ENCODE results near the gene NCKAP5. TPM values are rescaled to one million over a fixed set of nuclear protein-coding genes. Genes with fewer than 3 reads are reported as not detected.

Gene NCKAP5
- total and polyA plus RNA-seq, 7 donors = 0.03 to 1.2 (median 0.22) TPM

GRCh38 chr2:132974467-132975095 lies 593.7 kb downstream of the NCKAP5 start:
- no peaks in the 10 kb centered on the region for H3K36me3 ChIP-seq (ENCODE audit: insufficient read depth in 1 of 2, low read depth in 1 of 2)
- H3K4me3 ChIP-seq = no peak overlapping the region
- no peaks in the 10 kb centered on the region for H3K4me1 ChIP-seq
- WGBS, 3 donors = 54 to 57% (median 56%) methylated on average over 11 of the region's 11 CpGs
- DNase-seq (no peak), ATAC-seq (no peak)
- no peak overlapping the region for H3K27ac ChIP-seq
- H3K9me3 ChIP-seq = no peaks in the 10 kb centered on the region
- intact Hi-C loops (cut with DNase I) = no loop called here
- no peak for TF ChIP-seq CTCF (IDR thresholded peaks at IDR 0.05)
- no peaks in the 10 kb centered on the region for H3K27me3 ChIP-seq (ENCODE audit: insufficient read depth in 3 of 3, low read length in 2 of 3)

GRCh38 chr2:132971310-132972061 lies 596.8 kb downstream of the NCKAP5 start:
- Histone ChIP-seq H3K27ac (no peak overlapping the region), H3K36me3 (ENCODE audit: insufficient read depth in 1 of 2, low read depth in 1 of 2) (no peaks in the 10 kb centered on the region), H3K4me3 (no peak overlapping the region), H3K27me3 (ENCODE audit: insufficient read depth in 3 of 3, low read length in 2 of 3) (peaks cover 0 to 2% (median 0%) of the 10 kb centered on the region in 3 donors), H3K4me1 (no peaks in the 10 kb centered on the region), H3K9me3 (no peaks in the 10 kb centered on the region)
- no peak for ATAC-seq
- intact Hi-C loops (cut with DNase I) = no loop called here
- no peak for TF ChIP-seq CTCF (IDR thresholded peaks at IDR 0.05)
- no peak for DNase-seq
- WGBS, 3 donors = 78 to 84% (median 83%) methylated on average over 7 of the region's 7 CpGs

- 83 to 90% (median 85%) methylated on average over 4 of the region's 4 CpGs for WGBS, 3 donors
- Histone ChIP-seq H3K4me1 (no peaks in the 10 kb centered on the region), H3K4me3 (no peak overlapping the region), H3K9me3 (no peaks in the 10 kb centered on the region), H3K27me3 (ENCODE audit: insufficient read depth in 3 of 3, low read length in 2 of 3) (peaks cover 0 to 2% (median 0%) of the 10 kb centered on the region in 3 donors), H3K36me3 (ENCODE audit: insufficient read depth in 1 of 2, low read depth in 1 of 2) (no peaks in the 10 kb centered on the region), H3K27ac (no peak overlapping the region)
- no peak for TF ChIP-seq CTCF (IDR thresholded peaks at IDR 0.05)
- intact Hi-C loops (cut with DNase I) = no loop called here
- DNase-seq = no peak
- no peak for ATAC-seq
These were observed 598.8 kb downstream of the NCKAP5 start for GRCh38 chr2:132969371-132969985.

- ATAC-seq (no peak), DNase-seq (no peak)
- H3K27me3 ChIP-seq (ENCODE audit: insufficient read depth in 3 of 3, low read length in 2 of 3) = peaks cover 0 to 2% (median 0%) of the 10 kb centered on the region in 3 donors
- no peak overlapping the region for H3K27ac ChIP-seq
- no peaks in the 10 kb centered on the region for H3K4me1 ChIP-seq
- H3K36me3 ChIP-seq (ENCODE audit: insufficient read depth in 1 of 2, low read depth in 1 of 2) = no peaks in the 10 kb centered on the region
- no peak overlapping the region for H3K4me3 ChIP-seq
- intact Hi-C loops (cut with DNase I) = no loop called here
- TF ChIP-seq CTCF (IDR thresholded peaks at IDR 0.05) = no peak
- H3K9me3 ChIP-seq = no peaks in the 10 kb centered on the region
These were observed 602.8 kb downstream of the NCKAP5 start for GRCh38 chr2:132965460-132965859.
